Right atrium auricular region (tissue), 2 donors: Measurements from ENCODE around the gene MED27. TPM values are rescaled to one million over a fixed set of nuclear protein-coding genes. Genes with fewer than 3 reads are reported as not detected.

ENCODE experiments used
- DNase-seq: peaks from one replicate; pipeline ENCODE4 v3.0.0-alpha.2; 2019; ENCODE audit warnings: low spot score
- H3K27ac ChIP-seq, 2 donors: fragments of 200-600 bp; sonication (generic); 1 replicate in 1 of 2; 2 replicates in 1 of 2; pipeline ENCODE4 v1.5.1; 2016 to 2019
- H3K27me3 ChIP-seq, 2 donors: fragments of 200-600 bp; sonication (generic); one replicate each; pipeline versions ENCODE4 v1.5.1 to v1.6.0; 2017 to 2019
- H3K36me3 ChIP-seq: fragments of 200-600 bp; sonication (generic); one replicate; pipeline ENCODE4 v1.5.1; 2016
- H3K4me1 ChIP-seq, 2 donors: fragments of 200-600 bp; sonication (generic); one replicate each; pipeline versions ENCODE4 v1.5.1 to v1.6.0; 2017 to 2019
- H3K4me3 ChIP-seq, 2 donors: fragments of 200-600 bp; sonication (generic); 1 replicate in 1 of 2; 2 replicates in 1 of 2; pipeline ENCODE4 v1.5.1; 2017 to 2019; ENCODE audit warnings: mild to moderate bottlenecking in 1 of 2, moderate library complexity in 1 of 2
- H3K9me3 ChIP-seq, 2 donors: fragments of 200-600 bp; sonication (generic); one replicate each; pipeline ENCODE4 v1.5.1; 2019
- CTCF ChIP-seq, 2 donors: fragments of 200-600 bp; sonication (generic); IDR thresholded peaks; one replicate each; pipeline ENCODE4 v1.5.1; 2019; ENCODE audit warnings: antibody characterized with exemption in 2 of 2
- total RNA-seq, 2 donors: library from RNA; depleted of rRNA; stranded (reverse); fragments of >200 nt; gene quantifications; one replicate each; pipeline ENCODE4 v1.1.0, GENCODE V29; 2016

Gene MED27
- total RNA-seq, 2 donors from 2014 or later: 12.5 to 15.3 TPM

DNA sequence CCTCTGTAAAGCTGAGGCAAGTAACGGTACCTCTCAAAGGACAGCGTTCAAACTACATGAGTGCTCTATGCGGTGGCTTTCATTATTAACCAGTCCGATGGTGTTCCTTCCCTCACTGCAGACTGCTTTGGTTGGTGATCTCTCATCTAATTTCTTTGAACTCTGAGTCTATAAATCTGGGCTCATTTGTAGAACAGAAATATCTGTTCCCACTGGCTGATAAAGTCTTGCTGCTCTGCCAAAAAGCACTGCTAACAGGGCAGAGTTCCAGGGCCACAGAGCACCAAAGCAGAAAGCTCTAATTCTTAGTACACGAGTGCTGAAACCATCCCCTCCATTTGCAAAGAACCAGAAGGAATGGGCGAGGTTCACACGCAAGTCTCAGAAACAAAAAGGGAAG lies 81.9 kb downstream of the MED27 start:
- Histone ChIP-seq H3K4me3 (no peak overlapping the region), H3K36me3 (peaks cover 7% of the 10 kb centered on the region), H3K27ac (no peak overlapping the region), H3K27me3 (no peaks in the 10 kb centered on the region), H3K9me3 (no peaks in the 10 kb centered on the region), H3K4me1 (peaks cover 0 to 21% of the 10 kb centered on the region in 2 donors)
- no peak for TF ChIP-seq CTCF (IDR thresholded peaks at IDR 0.05)
- DNase-seq: no peak

- TF ChIP-seq CTCF (IDR thresholded peaks at IDR 0.05): no peak
- Histone ChIP-seq H3K27ac (no peak overlapping the region), H3K9me3 (no peaks in the 10 kb centered on the region), H3K4me1 (peaks cover 0 to 21% of the 10 kb centered on the region in 2 donors), H3K4me3 (no peak overlapping the region), H3K36me3 (peaks cover 7% of the 10 kb centered on the region), H3K27me3 (no peaks in the 10 kb centered on the region)
- no peak for DNase-seq
Observed at GRCh38 chr9:131997076-131997475, 82.6 kb downstream of the MED27 start.

DNA sequence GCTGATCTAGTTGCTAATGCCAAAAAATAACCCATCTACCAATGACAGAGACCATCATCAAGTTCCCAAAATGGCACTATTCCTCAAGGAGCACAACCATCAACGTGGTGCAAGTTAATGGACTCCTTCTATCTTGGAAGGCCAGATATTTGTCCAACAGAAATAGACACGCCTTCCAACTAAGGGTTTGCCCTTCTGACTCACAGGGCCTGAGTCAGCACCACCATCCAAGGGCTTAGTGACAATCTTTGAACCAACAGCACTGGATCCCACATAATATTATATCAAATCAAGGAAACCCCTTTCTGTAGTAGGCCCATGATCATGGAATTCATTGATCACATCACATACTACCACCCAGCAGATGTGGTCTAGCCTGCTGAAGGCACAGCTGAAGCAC lies 84.3 kb downstream of the MED27 start:
- no peak overlapping the region for H3K27ac ChIP-seq
- peaks cover 7% of the 10 kb centered on the region for H3K36me3 ChIP-seq
- peaks cover 0 to 21% of the 10 kb centered on the region in 2 donors for H3K4me1 ChIP-seq
- TF ChIP-seq CTCF (IDR thresholded peaks at IDR 0.05): no peak
- H3K27me3 ChIP-seq: no peaks in the 10 kb centered on the region
- no peak overlapping the region for H3K4me3 ChIP-seq
- no peak for DNase-seq
- H3K9me3 ChIP-seq: no peaks in the 10 kb centered on the region

GRCh38 chr9:131994364-131995125 lies 85.1 kb downstream of the MED27 start:
- no peak overlapping the region for H3K27ac ChIP-seq
- H3K4me3 ChIP-seq: no peak overlapping the region
- DNase-seq: no peak
- no peak for TF ChIP-seq CTCF (IDR thresholded peaks at IDR 0.05)
- peaks cover 7% of the 10 kb centered on the region for H3K36me3 ChIP-seq
- peaks cover 0 to 21% of the 10 kb centered on the region in 2 donors for H3K4me1 ChIP-seq
- H3K9me3 ChIP-seq: no peaks in the 10 kb centered on the region
- H3K27me3 ChIP-seq: no peaks in the 10 kb centered on the region

- H3K9me3 ChIP-seq: no peaks in the 10 kb centered on the region
- no peak for DNase-seq
- H3K36me3 ChIP-seq: peaks cover 7% of the 10 kb centered on the region
- no peak overlapping the region for H3K27ac ChIP-seq
- H3K4me3 ChIP-seq: no peak overlapping the region
- TF ChIP-seq CTCF (IDR thresholded peaks at IDR 0.05): no peak
- H3K27me3 ChIP-seq: no peaks in the 10 kb centered on the region
- H3K4me1 ChIP-seq: peaks cover 0 to 17% of the 10 kb centered on the region in 2 donors
Observed at GRCh38 chr9:131992906-131993657, 86.6 kb downstream of the MED27 start.
